Measurements from ENCODE around the gene KLHL29.

- TF ChIP-seq CTCF (IDR thresholded peaks at IDR 0.05) (no peak), POLR2A (IDR thresholded peaks at IDR 0.05) (no peak)
Measured at GRCh38 chr2:23606196-23606595, 221.2 kb downstream of the KLHL29 start.

Measured in thyroid gland (tissue), 4 donors.